ENCODE results near the gene TNRC6A.
"Not testable (repeated sequence)": the region's sequence is repeated elsewhere in the genome, so short reads cannot be mapped to it uniquely, and the experiment has no call there.

The TNRC6A gene

GRCh38 chr16:24845726-24846547, 116.5 kb downstream of the TNRC6A start, which contains the start of gene SLC5A11:
Gene SLC5A11 (plus strand): TSS chr16:24845963. CDS start chr16:24858644, 12,681 bp downstream.
- DNase-seq (ENCODE audit: low spot score): no peak

- no peak for DNase-seq (ENCODE audit: low spot score)
Measured at GRCh38 chr16:24846548-24847357, 117.3 kb downstream of the TNRC6A start.

GRCh38 chr16:24847358-24847664, 117.9 kb downstream of the TNRC6A start:
- no peak for DNase-seq (ENCODE audit: low spot score)

GRCh38 chr16:24848065-24848464, 118.6 kb downstream of the TNRC6A start:
- peak; percentile 48 for DNase-seq (ENCODE audit: low spot score)

GRCh38 chr16:24849641-24850040, 120.2 kb downstream of the TNRC6A start:
- DNase-seq (ENCODE audit: low spot score): no peak

- no peak for DNase-seq (ENCODE audit: low spot score)
Measured at GRCh38 chr16:24850289-24850938, 121.0 kb downstream of the TNRC6A start.

GRCh38 chr16:24851700-24852099, 122.2 kb downstream of the TNRC6A start:
- DNase-seq (ENCODE audit: low spot score): no peak

- DNase-seq (ENCODE audit: low spot score): no peak
Measured at GRCh38 chr16:24852281-24852721, 122.8 kb downstream of the TNRC6A start.

GRCh38 chr16:24853169-24853824, 123.8 kb downstream of the TNRC6A start:
- no peak for DNase-seq (ENCODE audit: low spot score)

- peak; percentile 51 for DNase-seq (ENCODE audit: low spot score)
Measured at GRCh38 chr16:24853830-24854229, 124.4 kb downstream of the TNRC6A start.

GRCh38 chr16:24854607-24855171, 125.2 kb downstream of the TNRC6A start:
- DNase-seq (ENCODE audit: low spot score): no peak

- DNase-seq (ENCODE audit: low spot score): no peak
Measured at GRCh38 chr16:24855678-24856077, 126.2 kb downstream of the TNRC6A start.

- not testable (repeated sequence) for DNase-seq (ENCODE audit: low spot score)
Measured at GRCh38 chr16:24856871-24857270, 127.4 kb downstream of the TNRC6A start.

- peak; percentile 83 for DNase-seq (ENCODE audit: low spot score)
Measured at GRCh38 chr16:24858219-24859041, 129.0 kb downstream of the TNRC6A start.

GRCh38 chr16:24861461-24861860, 132.0 kb downstream of the TNRC6A start:
- DNase-seq (ENCODE audit: low spot score): no peak

- DNase-seq (ENCODE audit: low spot score): no peak
Measured at GRCh38 chr16:24863582-24864437, 134.4 kb downstream of the TNRC6A start.

GRCh38 chr16:24869033-24869432, 139.6 kb downstream of the TNRC6A start:
- DNase-seq (ENCODE audit: low spot score): no peak

GRCh38 chr16:24871891-24872290, 142.4 kb downstream of the TNRC6A start:
- DNase-seq (ENCODE audit: low spot score): no peak

GRCh38 chr16:24873028-24873427, 143.6 kb downstream of the TNRC6A start:
- DNase-seq (ENCODE audit: low spot score): no peak

- no peak for DNase-seq (ENCODE audit: low spot score)
Measured at GRCh38 chr16:24875466-24875865, 146.0 kb downstream of the TNRC6A start.
